Neural cell (in vitro differentiated cells): ENCODE data around the gene UMOD.

Source experiments
- EP300 ChIP-seq: fragments of 450-650 bp; conservative IDR thresholded peaks from 2 replicates; pipeline ENCODE4 v1.6.1; 2014; ENCODE audit warnings: antibody characterized with exemption, mild to moderate bottlenecking, moderate library complexity; ENCODE audit not compliant: poor library complexity, severe bottlenecking
- EZH2 ChIP-seq: fragments of 200-600, 300-800 bp; shearing (Covaris generic), sonication (generic); IDR thresholded peaks from 2 replicates; pipeline ENCODE4 v1.6.1; 2014; ENCODE audit warnings: antibody characterized with exemption, low read length, borderline replicate concordance, mild to moderate bottlenecking; ENCODE audit not compliant: insufficient read depth, poor library complexity, severe bottlenecking
- POLR2AphosphoS5 ChIP-seq: IDR thresholded peaks from 2 replicates; pipeline ENCODE4 v1.6.1; 2012
- RAD21 ChIP-seq: fragments of 450-650 bp; conservative IDR thresholded peaks from 2 replicates; pipeline ENCODE4 v1.6.1; 2014; ENCODE audit warnings: antibody characterized with exemption, mild to moderate bottlenecking, moderate library complexity
- TAF1 ChIP-seq: IDR thresholded peaks from 2 replicates; pipeline ENCODE4 v1.6.1; 2012; ENCODE audit warnings: low read depth
- TF ChIP-seq, protein P1 (sequence below): fragments of 450-650 bp; IDR thresholded peaks from 2 replicates; pipeline ENCODE4 v1.5.1; 2014; ENCODE audit warnings: antibody characterized with exemption, mild to moderate bottlenecking, moderate library complexity; ENCODE audit not compliant: poor library complexity, severe bottlenecking

DNA sequence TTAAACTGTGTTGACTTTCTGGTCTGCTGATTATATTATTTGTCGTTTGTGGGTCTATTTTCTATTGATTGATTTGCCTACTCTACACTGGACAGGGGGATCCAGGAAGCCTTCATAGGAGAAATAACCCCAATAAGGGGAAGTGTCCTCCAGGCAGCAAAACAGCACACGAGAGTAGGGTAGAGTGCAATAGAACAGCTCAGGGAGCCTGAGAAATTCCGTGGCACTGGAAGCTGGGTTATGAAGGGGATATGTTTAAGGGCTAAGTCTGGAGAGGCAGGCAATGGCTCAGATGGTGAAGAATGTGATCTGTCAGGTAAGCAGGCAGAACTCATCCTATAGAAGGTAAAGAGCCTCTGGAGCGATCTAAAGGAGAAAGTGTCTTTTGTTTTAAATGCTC lies 46.1 kb downstream of the UMOD start:
- TF ChIP-seq, protein P1, sequence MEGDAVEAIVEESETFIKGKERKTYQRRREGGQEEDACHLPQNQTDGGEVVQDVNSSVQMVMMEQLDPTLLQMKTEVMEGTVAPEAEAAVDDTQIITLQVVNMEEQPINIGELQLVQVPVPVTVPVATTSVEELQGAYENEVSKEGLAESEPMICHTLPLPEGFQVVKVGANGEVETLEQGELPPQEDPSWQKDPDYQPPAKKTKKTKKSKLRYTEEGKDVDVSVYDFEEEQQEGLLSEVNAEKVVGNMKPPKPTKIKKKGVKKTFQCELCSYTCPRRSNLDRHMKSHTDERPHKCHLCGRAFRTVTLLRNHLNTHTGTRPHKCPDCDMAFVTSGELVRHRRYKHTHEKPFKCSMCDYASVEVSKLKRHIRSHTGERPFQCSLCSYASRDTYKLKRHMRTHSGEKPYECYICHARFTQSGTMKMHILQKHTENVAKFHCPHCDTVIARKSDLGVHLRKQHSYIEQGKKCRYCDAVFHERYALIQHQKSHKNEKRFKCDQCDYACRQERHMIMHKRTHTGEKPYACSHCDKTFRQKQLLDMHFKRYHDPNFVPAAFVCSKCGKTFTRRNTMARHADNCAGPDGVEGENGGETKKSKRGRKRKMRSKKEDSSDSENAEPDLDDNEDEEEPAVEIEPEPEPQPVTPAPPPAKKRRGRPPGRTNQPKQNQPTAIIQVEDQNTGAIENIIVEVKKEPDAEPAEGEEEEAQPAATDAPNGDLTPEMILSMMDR = no peak
- no peak for TF ChIP-seq EP300
- no peak for TF ChIP-seq RAD21
- no peak for TF ChIP-seq POLR2AphosphoS5
- no peak for TF ChIP-seq TAF1
- no peak for TF ChIP-seq EZH2
